OCI-LY7 (cell line): ENCODE data around the gene ACACA. TPM values are rescaled to one million over a fixed set of nuclear protein-coding genes. Genes with fewer than 3 reads are reported as not detected.

ENCODE experiments used
- BruUV-seq: library from RNA; stranded (reverse); fragments of 400-500 nt; replicated peaks from 2 replicates; lab custom pipeline; 2021; lab: Mats Ljungman, UMichigan
- CTCF ChIA-PET: fragments of 300-600 bp; sonication (Branson Sonifier 250); formaldehyde crosslinking; loops from one replicate; lab custom pipeline; 2022; ENCODE audit warnings: antibody characterized with exemption; ENCODE audit not compliant: unreplicated experiment; lab: Charles Lee
- POLR2A ChIA-PET: fragments of 300-600 bp; sonication (Branson Sonifier 250); formaldehyde crosslinking; loops from one replicate; lab custom pipeline; 2022; ENCODE audit warnings: antibody characterized with exemption; lab: Charles Lee
- DNase-seq: peaks from one replicate; pipeline ENCODE4 v3.0.0-alpha.2; 2015; ENCODE audit warnings: low spot score
- H2AFZ ChIP-seq: fragments of 200-600 bp; sonication (generic), shearing (Covaris generic); 2 replicates; pipeline ENCODE4 v1.6.1; 2014; ENCODE audit warnings: mild to moderate bottlenecking, antibody characterized with exemption, low read length, moderate library complexity
- H3K27ac ChIP-seq: fragments of 200-600 bp; sonication (generic); 2 replicates; pipeline ENCODE4 v1.5.1; 2014; ENCODE audit warnings: mixed run types, low read depth, mild to moderate bottlenecking, moderate library complexity, low read length, inconsistent platforms; ENCODE audit not compliant: poor library complexity, severe bottlenecking
- H3K36me3 ChIP-seq: fragments of 200-600 bp; sonication (generic); 2 replicates; pipeline ENCODE4 v1.6.1; 2014; ENCODE audit warnings: mild to moderate bottlenecking, antibody characterized with exemption, low read length, moderate library complexity, mixed read lengths; ENCODE audit not compliant: insufficient read depth
- H3K4me1 ChIP-seq: fragments of 200-600 bp; sonication (generic); 2 replicates; pipeline ENCODE4 v1.5.1; 2014; ENCODE audit warnings: mild to moderate bottlenecking, low read length; ENCODE audit not compliant: insufficient read depth, poor library complexity, severe bottlenecking
- H3K4me2 ChIP-seq: fragments of 200-600 bp; sonication (generic); 2 replicates; pipeline ENCODE4 v1.6.1; 2014; ENCODE audit warnings: mild to moderate bottlenecking, low read length
- H3K4me3 ChIP-seq: fragments of 200-600 bp; sonication (generic); 2 replicates; pipeline ENCODE4 v1.5.1; 2014; ENCODE audit warnings: mild to moderate bottlenecking, low read depth, low read length; ENCODE audit not compliant: poor library complexity, severe bottlenecking
- H3K79me2 ChIP-seq: fragments of 200-600 bp; sonication (generic); 2 replicates; pipeline ENCODE4 v1.6.1; 2016; ENCODE audit warnings: low read depth, mild to moderate bottlenecking, low read length, moderate library complexity, mixed read lengths; ENCODE audit not compliant: insufficient read depth
- H3K9me2 ChIP-seq: fragments of 200-600 bp; sonication (generic); 2 replicates; pipeline ENCODE4 v1.6.1; 2016; ENCODE audit warnings: mild to moderate bottlenecking, low read length, mixed read lengths; ENCODE audit not compliant: insufficient read depth
- H3K9me3 ChIP-seq: fragments of 200-600 bp; sonication (generic); 2 replicates; pipeline ENCODE4 v1.6.1; 2014; ENCODE audit warnings: mild to moderate bottlenecking, mixed run types, low read length, mixed read lengths
- H4K20me1 ChIP-seq: fragments of 200-600 bp; sonication (generic); 2 replicates; pipeline ENCODE4 v1.6.1; 2014; ENCODE audit warnings: mild to moderate bottlenecking, antibody characterized with exemption, low read length, moderate library complexity, mixed read lengths; ENCODE audit not compliant: insufficient read depth
- EZH2phosphoT487 ChIP-seq: fragments of 200-600 bp; sonication (generic); IDR thresholded peaks from 2 replicates; pipeline ENCODE4 v1.6.1; 2018; ENCODE audit warnings: low read depth, borderline replicate concordance, mild to moderate bottlenecking, mixed run types, antibody characterized with exemption, low read length, moderate library complexity, mixed read lengths
- intact Hi-C: fragments of 100-400 bp; cut with micrococcal nuclease; formaldehyde crosslinking; loops from one replicate; pipeline ENCODE4 v1.10.0; 2022; ENCODE audit not compliant: unreplicated experiment
- total RNA-seq, 2 experiments: library from RNA; depleted of rRNA in 1 of 2; stranded (reverse); fragments of >200 nt in 1 of 2; shearing (Covaris generic) in 1 of 2; gene quantifications; 2 replicates each; pipeline ENCODE4 v1.2.3, GENCODE V29; 2014 to 2022
- TF ChIP-seq, protein P1 (sequence below): fragments of 200-600 bp; sonication (generic); conservative IDR thresholded peaks from 2 replicates; pipeline ENCODE4 v1.5.1; 2014; ENCODE audit warnings: mild to moderate bottlenecking, antibody characterized with exemption, low read length, moderate library complexity, mixed read lengths

The ACACA gene
- total RNA-seq, 2 experiments from 2014 or later, result 32.1 to 98.3 TPM

DNA sequence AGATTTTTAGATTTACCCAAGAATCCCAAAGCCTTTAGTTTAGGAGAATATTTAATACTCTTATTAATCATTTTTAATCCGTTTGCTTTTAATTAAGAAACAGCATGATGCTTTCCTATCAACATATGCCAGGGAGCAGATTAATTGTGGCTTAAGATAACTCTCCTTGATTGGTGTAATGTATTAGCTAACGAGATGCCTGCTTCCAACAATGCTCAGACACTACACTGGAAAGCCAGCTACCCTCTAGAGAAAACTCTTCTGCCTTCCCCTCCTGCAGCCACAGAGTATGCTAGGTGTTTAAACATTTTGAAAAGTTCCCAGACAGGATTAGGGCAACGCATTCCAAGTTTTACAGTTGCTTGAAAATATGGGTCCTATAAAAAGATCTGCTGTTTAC lies 315.7 kb downstream of the ACACA start:
- Histone ChIP-seq H3K4me2 (no peak overlapping the region), H3K36me3 (peaks cover 69% of the 10 kb centered on the region; the same call in 1 of the 2 replicates), H3K27ac (no peak overlapping the region), H3K4me3 (no peak overlapping the region), H3K9me3 (no peaks in the 10 kb centered on the region), H3K79me2 (no peaks in the 10 kb centered on the region), H2AFZ (no peak overlapping the region), H3K4me1 (no peaks in the 10 kb centered on the region), H3K9me2 (no peaks in the 10 kb centered on the region), H4K20me1 (no peaks in the 10 kb centered on the region)
- CTCF ChIA-PET, result no interaction called here
- BruUV-seq, result no TSS peak
- TF ChIP-seq EZH2phosphoT487, result no peak
- TF ChIP-seq, protein P1, sequence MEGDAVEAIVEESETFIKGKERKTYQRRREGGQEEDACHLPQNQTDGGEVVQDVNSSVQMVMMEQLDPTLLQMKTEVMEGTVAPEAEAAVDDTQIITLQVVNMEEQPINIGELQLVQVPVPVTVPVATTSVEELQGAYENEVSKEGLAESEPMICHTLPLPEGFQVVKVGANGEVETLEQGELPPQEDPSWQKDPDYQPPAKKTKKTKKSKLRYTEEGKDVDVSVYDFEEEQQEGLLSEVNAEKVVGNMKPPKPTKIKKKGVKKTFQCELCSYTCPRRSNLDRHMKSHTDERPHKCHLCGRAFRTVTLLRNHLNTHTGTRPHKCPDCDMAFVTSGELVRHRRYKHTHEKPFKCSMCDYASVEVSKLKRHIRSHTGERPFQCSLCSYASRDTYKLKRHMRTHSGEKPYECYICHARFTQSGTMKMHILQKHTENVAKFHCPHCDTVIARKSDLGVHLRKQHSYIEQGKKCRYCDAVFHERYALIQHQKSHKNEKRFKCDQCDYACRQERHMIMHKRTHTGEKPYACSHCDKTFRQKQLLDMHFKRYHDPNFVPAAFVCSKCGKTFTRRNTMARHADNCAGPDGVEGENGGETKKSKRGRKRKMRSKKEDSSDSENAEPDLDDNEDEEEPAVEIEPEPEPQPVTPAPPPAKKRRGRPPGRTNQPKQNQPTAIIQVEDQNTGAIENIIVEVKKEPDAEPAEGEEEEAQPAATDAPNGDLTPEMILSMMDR, result no peak
- intact Hi-C loops, result no loop called here
- DNase-seq, result no peak
- POLR2A ChIA-PET, result no interaction called here

DNA sequence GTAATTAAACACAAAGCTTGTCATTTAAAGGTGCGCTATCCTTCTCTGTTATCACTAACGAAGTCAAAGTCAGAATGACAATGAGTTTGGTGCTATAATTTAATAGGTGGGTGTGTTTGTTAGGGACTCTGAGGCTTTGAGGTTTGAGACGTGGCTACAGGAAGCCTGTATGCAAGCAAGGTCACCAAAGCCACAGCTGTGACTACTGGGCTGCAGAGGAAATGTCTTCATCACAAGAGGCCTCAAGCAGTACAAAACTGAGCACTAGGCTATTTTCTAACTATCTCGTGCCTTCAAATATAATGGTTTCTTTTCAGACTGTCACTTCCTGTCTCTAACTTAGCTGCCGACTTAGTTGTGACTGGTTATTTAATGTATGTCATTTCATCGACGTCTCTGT lies 316.7 kb downstream of the ACACA start:
- ChIA-PET CTCF (no interaction called here), POLR2A (interaction anchor here (0.6 kb wide), 1 partner anchor 417 kb away, joined by 5 read pairs; no protein-coding TSS in a partner anchor)
- TF ChIP-seq EZH2phosphoT487, result no peak
- TF ChIP-seq, protein P1, result no peak
- H2AFZ ChIP-seq, result no peak overlapping the region
- H3K27ac ChIP-seq, result no peak overlapping the region
- DNase-seq, result no peak
- no peaks in the 10 kb centered on the region for H3K9me2 ChIP-seq
- H3K36me3 ChIP-seq, result peaks cover 71% of the 10 kb centered on the region; the same call in 1 of the 2 replicates
- H3K4me2 ChIP-seq, result no peak overlapping the region
- intact Hi-C loops, result no loop called here
- no peaks in the 10 kb centered on the region for H3K79me2 ChIP-seq
- no peaks in the 10 kb centered on the region for H3K9me3 ChIP-seq
- BruUV-seq, result no TSS peak
- H3K4me3 ChIP-seq, result no peak overlapping the region
- no peaks in the 10 kb centered on the region for H4K20me1 ChIP-seq
- H3K4me1 ChIP-seq, result no peaks in the 10 kb centered on the region

DNA sequence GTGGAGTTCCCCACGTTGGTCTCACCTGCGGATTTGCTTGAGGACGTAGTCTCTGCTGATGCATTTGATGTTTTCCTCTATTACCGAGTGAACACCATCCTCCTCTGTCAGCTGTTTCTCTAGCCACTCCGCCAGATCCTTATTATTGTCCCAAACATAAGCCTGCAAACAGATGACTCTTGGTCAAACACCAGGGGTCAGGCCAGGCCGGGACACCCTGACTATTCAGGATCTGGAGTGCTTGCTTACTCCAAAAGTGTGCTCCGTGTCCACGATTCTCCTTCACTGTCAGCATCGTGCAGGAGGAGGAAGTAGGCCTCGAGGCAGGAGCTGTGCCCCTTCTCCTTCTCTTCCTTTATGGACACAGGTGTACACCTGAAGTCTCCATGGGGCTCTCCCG lies 317.7 kb downstream of the ACACA start:
- Histone ChIP-seq H3K4me3 (no peak overlapping the region), H3K9me2 (no peaks in the 10 kb centered on the region), H3K9me3 (no peaks in the 10 kb centered on the region), H3K27ac (no peak overlapping the region), H3K4me2 (no peak overlapping the region), H3K36me3 (peaks cover 71% of the 10 kb centered on the region; the same call in 1 of the 2 replicates), H4K20me1 (no peaks in the 10 kb centered on the region), H3K79me2 (no peaks in the 10 kb centered on the region), H3K4me1 (no peaks in the 10 kb centered on the region), H2AFZ (no peak overlapping the region)
- no TSS peak for BruUV-seq
- DNase-seq, result no peak
- ChIA-PET CTCF (no interaction called here), POLR2A (interaction anchor here (0.6 kb wide), 1 partner anchor 10 kb away, joined by 3 read pairs; no protein-coding TSS in a partner anchor)
- intact Hi-C loops, result no loop called here
- TF ChIP-seq, protein P1, result no peak
- no peak for TF ChIP-seq EZH2phosphoT487
